ENCODE data around the gene TMEM181.

DNA sequence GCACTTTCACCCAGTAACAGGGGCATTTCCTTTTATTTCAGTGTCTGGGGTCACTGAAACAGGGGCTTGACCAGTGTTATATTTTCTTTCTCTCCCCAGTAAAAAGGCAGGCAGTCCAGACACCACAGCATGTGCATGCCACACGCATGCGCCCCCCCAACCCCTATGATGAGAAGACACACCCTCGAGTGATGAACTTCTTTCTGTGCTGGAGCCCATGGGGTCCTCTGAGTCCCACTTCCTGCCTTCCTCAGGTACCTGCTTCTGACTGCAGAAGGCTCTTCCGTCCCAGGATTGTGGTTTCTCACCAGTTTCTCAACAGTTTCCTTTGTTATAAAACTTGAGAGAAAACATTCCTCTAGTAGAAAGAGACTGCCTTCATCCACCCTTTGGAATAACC, 45.7 kb upstream of the TMEM181 start:
- TF ChIP-seq, protein P1, sequence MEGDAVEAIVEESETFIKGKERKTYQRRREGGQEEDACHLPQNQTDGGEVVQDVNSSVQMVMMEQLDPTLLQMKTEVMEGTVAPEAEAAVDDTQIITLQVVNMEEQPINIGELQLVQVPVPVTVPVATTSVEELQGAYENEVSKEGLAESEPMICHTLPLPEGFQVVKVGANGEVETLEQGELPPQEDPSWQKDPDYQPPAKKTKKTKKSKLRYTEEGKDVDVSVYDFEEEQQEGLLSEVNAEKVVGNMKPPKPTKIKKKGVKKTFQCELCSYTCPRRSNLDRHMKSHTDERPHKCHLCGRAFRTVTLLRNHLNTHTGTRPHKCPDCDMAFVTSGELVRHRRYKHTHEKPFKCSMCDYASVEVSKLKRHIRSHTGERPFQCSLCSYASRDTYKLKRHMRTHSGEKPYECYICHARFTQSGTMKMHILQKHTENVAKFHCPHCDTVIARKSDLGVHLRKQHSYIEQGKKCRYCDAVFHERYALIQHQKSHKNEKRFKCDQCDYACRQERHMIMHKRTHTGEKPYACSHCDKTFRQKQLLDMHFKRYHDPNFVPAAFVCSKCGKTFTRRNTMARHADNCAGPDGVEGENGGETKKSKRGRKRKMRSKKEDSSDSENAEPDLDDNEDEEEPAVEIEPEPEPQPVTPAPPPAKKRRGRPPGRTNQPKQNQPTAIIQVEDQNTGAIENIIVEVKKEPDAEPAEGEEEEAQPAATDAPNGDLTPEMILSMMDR (conservative IDR thresholded peaks at IDR 0.05 in 1 of 2, IDR thresholded peaks at IDR 0.05 in 1 of 2; ENCODE audit: low read depth in 1 of 2, low read length in 2 of 2) = no peak
- TF ChIP-seq EZH2 (IDR thresholded peaks at IDR 0.05; ENCODE audit: low read length, missing control alignments) = no peak

All from fibroblast of lung (primary cell).